B cell (primary cell): ENCODE results near the gene CCBE1. TPM values are rescaled to one million over a fixed set of nuclear protein-coding genes. Genes with fewer than 3 reads are reported as not detected.

ENCODE experiments used
- ATAC-seq: fragments of 200-7000 bp; cut with Tn5 transposase; one replicate; pipeline ENCODE4 v1.10.0; 2021; ENCODE audit warnings: low read depth, mild to moderate bottlenecking, moderate number of reproducible peaks, moderate library complexity
- CTCF ChIA-PET: fragments of 350-600 bp; sonication (Branson Sonifier 250); formaldehyde crosslinking; loops from one replicate; lab custom pipeline; 2021; ENCODE audit warnings: antibody characterized with exemption, inconsistent platforms; lab: Charles Lee
- POLR2A ChIA-PET: fragments of 350-600 bp; sonication (Branson Sonifier 250); formaldehyde crosslinking; loops from one replicate; lab custom pipeline; 2021; ENCODE audit warnings: antibody characterized with exemption; lab: Charles Lee
- DNase-seq: peaks from one replicate; pipeline ENCODE4 v3.0.0; 2013
- H2AFZ ChIP-seq: 2 replicates; pipeline ENCODE4 v1.6.1; 2012; ENCODE audit warnings: mild to moderate bottlenecking, low read depth, low read length; ENCODE audit not compliant: insufficient read depth, poor library complexity, severe bottlenecking
- H3K27ac ChIP-seq, 2 donors: 1 replicate in 1 of 2; 2 replicates in 1 of 2; pipeline ENCODE4 v1.5.1; 2012 to 2013; ENCODE audit warnings: low read length in 2 of 2, mild to moderate bottlenecking in 2 of 2, moderate library complexity in 1 of 2
- H3K27me3 ChIP-seq, 4 experiments: fragments of 200-600 bp in 1 of 4; sonication (generic) in 1 of 4; replicated peaks in 1 of 4; 1 replicate in 2 of 4; 2 replicates in 2 of 4; pipeline versions ENCODE4 v1.6.1 to v1.7.0; 2013 to 2016; ENCODE audit warnings: low read length in 3 of 4, mild to moderate bottlenecking in 2 of 4, mixed read lengths in 1 of 4, moderate library complexity in 1 of 4; ENCODE audit not compliant: insufficient read depth in 4 of 4, control insufficient read depth in 3 of 4; ENCODE audit errors: control extremely low read depth in 1 of 4
- H3K36me3 ChIP-seq, 2 experiments: replicated peaks in 1 of 2; 1 replicate in 1 of 2; 2 replicates in 1 of 2; pipeline versions ENCODE4 v1.6.1 to v1.7.1; 2013; ENCODE audit warnings: low read length in 1 of 2; ENCODE audit not compliant: insufficient read depth in 2 of 2, control insufficient read depth in 1 of 2; ENCODE audit errors: control extremely low read depth in 1 of 2, extremely low read depth in 1 of 2
- H3K4me1 ChIP-seq, 2 donors: fragments of 200-600 bp in 1 of 2; sonication (generic) in 1 of 2; 1 replicate in 1 of 2; 2 replicates in 1 of 2; pipeline versions ENCODE4 v1.5.1 to v1.6.1; 2013 to 2017; ENCODE audit warnings: low read length in 2 of 2; ENCODE audit not compliant: control insufficient read depth in 2 of 2, insufficient read depth in 2 of 2
- H3K4me2 ChIP-seq: replicated peaks from 2 replicates; pipeline ENCODE3; 2012; ENCODE audit warnings: mild to moderate bottlenecking, low read depth, low read length; ENCODE audit not compliant: poor library complexity, severe bottlenecking
- H3K4me3 ChIP-seq, 5 experiments: fragments of 200-600 bp in 1 of 5; sonication (generic) in 1 of 5; 1 replicate in 3 of 5; 2 replicates in 2 of 5; pipeline versions ENCODE4 v1.5.1 to v1.7.0; 2011 to 2016; ENCODE audit warnings: low read length in 4 of 5, mild to moderate bottlenecking in 4 of 5, low read depth in 2 of 5, control low read depth in 1 of 5, moderate library complexity in 1 of 5; ENCODE audit not compliant: insufficient read depth in 1 of 5; ENCODE audit errors: control extremely low read depth in 1 of 5, extremely low read depth in 1 of 5
- H3K79me2 ChIP-seq: fragments of 200-600 bp; sonication (generic); one replicate; pipeline ENCODE4 v1.6.0; 2016; ENCODE audit warnings: low read length; ENCODE audit not compliant: control insufficient read depth, insufficient read depth
- H3K9ac ChIP-seq: fragments of 200-600 bp; sonication (generic); 2 replicates; pipeline ENCODE4 v1.6.1; 2017; ENCODE audit warnings: mild to moderate bottlenecking, low read length, moderate library complexity
- H3K9me3 ChIP-seq, 3 donors: one replicate each; pipeline versions ENCODE4 v1.6.1 to v1.7.1; 2013; ENCODE audit warnings: low read length in 2 of 3; ENCODE audit not compliant: control insufficient read depth in 2 of 3, insufficient read depth in 1 of 3; ENCODE audit errors: control extremely low read depth in 1 of 3
- H4K20me1 ChIP-seq: 2 replicates; pipeline ENCODE4 v1.6.0; 2012; ENCODE audit warnings: mild to moderate bottlenecking, low read length; ENCODE audit not compliant: insufficient read depth, control insufficient read depth, poor library complexity, severe bottlenecking
- H3K27ac Mint-ChIP-seq: one replicate; pipeline ENCODE4 v1.8.0; 2021; ENCODE audit warnings: mixed read lengths
- H3K27me3 Mint-ChIP-seq: one replicate; pipeline ENCODE4 v1.8.0; 2021; ENCODE audit warnings: mixed read lengths
- H3K4me1 Mint-ChIP-seq: one replicate; pipeline ENCODE4 v1.8.0; 2021; ENCODE audit warnings: mixed read lengths
- H3K4me3 Mint-ChIP-seq: one replicate; pipeline ENCODE4 v1.8.0; 2021; ENCODE audit warnings: mixed read lengths
- H3K9me3 Mint-ChIP-seq: one replicate; pipeline ENCODE4 v1.8.0; 2022; ENCODE audit warnings: mixed read lengths; ENCODE audit not compliant: insufficient read depth
- EZH2 ChIP-seq: IDR thresholded peaks from 2 replicates; pipeline ENCODE4 v1.6.1; 2012; ENCODE audit warnings: borderline replicate concordance, low read depth, mild to moderate bottlenecking, moderate library complexity, low read length; ENCODE audit not compliant: insufficient read depth, poor library complexity, severe bottlenecking
- WGBS: methylation state at CpG from one replicate; pipeline ENCODE4 v1.1.5; 2013; ENCODE audit warnings: missing lambda C conversion rate; ENCODE audit not compliant: insufficient coverage; 5-methylcytosine and 5-hydroxymethylcytosine counted together
- intact Hi-C: fragments of 100-400 bp; cut with micrococcal nuclease; formaldehyde crosslinking; loops from one replicate; pipeline ENCODE4 v1.10.0; 2022
- polyA plus RNA-seq: library from polyadenylated mRNA; depleted of rRNA; stranded (reverse); fragments of >200 nt; gene quantifications from 2 replicates; pipeline ENCODE4 v1.2.3, GENCODE V29; 2012
- total RNA-seq, 2 donors: library from RNA; stranded (reverse); fragments of 120-200 nt in 1 of 2; gene quantifications; 1 replicate in 1 of 2; 2 replicates in 1 of 2; pipeline versions ENCODE4 v1.2.3 to v1.2.4, GENCODE V29; 2013 to 2022
- TF ChIP-seq, protein P1 (sequence below): fragments of 200-600 bp; IDR thresholded peaks from one replicate; pipeline ENCODE4 v1.8.0; 2022; ENCODE audit warnings: antibody characterized with exemption, mild to moderate bottlenecking

Gene CCBE1
- total and polyA plus RNA-seq, 2 donors (not counting 1 experiment from before 2014, with no cell fraction given): not detected

DNA sequence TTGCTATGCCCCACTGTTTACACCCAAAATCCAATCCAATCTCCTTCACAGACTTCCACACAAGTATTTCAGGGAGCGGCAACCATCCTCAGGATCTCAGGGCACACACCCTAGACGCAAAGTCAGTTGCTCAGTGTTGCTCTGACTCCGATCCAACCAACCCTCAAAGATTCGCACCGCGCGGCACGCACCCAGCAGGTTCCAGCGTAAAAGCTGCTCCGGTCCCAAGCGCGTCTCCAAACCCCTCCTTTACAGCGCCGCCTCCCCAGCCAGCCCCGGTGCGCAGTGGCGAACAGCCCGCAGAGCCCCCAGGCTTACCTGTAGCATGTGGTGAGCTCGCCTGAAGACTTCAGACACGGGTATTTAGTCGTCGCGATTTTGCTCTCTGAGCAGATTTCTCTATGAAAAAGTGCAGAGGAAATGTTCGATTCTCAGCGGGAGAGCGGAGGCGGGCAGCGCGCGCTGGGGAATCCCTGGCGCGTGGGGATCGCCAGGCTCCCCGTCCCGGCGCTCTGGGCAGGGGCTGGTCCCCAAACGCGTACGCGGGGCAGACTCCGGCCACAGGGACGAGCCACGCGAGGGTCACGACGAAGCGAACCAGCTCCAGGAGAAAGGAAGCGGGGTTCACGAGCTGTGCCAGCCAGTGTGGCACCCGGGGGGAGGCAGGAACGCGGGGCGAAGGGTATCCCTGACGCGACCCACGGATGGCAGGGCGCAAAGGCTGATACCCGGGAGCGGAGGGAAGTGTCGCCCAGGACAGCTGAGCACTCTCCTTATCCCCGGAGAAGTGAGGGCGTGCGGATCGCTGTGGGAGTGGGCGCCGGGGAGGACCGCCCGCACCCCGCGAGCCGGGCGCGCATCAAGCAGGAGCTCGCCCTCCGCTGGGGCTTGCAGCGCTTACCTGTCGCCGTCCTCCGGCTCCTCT lies 650 bp downstream of the CCBE1 start:
- no peak for DNase-seq
- H3K27ac Mint-ChIP-seq: no peak overlapping the region
- 4% methylated on average over 79 of the region's 79 CpGs for WGBS
- Histone ChIP-seq H4K20me1 (no peaks in the 10 kb centered on the region), H2AFZ (no peak overlapping the region), H3K9me3 (peaks cover 0 to 6% (median 0%) of the 10 kb centered on the region in 3 donors), H3K27me3 (peaks cover 0 to 40% (median 22%) of the 10 kb centered on the region in 4 experiments), H3K4me2 (peak overlapping the region; percentile 35), H3K9ac (no peak overlapping the region), H3K4me1 (peaks cover 8 to 14% of the 10 kb centered on the region in 2 donors), H3K79me2 (no peaks in the 10 kb centered on the region), H3K4me3 (no peak overlapping the region), H3K36me3 (no peaks in the 10 kb centered on the region), H3K27ac (no peak overlapping the region)
- peaks cover 54% of the 10 kb centered on the region for H3K27me3 Mint-ChIP-seq
- H3K4me1 Mint-ChIP-seq: peaks cover 12% of the 10 kb centered on the region
- ChIA-PET CTCF (no interaction called here), POLR2A (no interaction called here)
- no peaks in the 10 kb centered on the region for H3K9me3 Mint-ChIP-seq
- intact Hi-C loops: no loop called here
- ATAC-seq: no peak
- TF ChIP-seq EZH2: no peak
- no peak overlapping the region for H3K4me3 Mint-ChIP-seq

DNA sequence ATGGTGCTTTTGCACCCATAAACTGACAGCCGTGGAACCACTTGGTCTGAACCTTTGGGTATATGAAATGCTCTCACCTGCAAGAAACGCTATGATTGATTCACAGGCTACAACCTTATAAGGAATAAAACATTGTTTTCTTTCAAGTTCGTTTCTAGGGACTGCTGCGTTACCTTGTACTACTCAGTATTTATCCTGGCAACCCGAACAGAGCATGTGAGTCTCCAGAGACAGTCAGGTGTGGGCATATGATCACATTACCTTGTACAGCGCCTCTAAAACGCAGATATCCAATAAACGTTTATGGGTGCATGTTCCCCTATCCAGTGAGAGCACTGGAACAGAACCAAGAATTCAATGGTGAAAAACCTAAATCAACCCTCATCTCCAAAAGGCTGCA lies 1.7 kb downstream of the CCBE1 start:
- peaks cover 0 to 47% (median 25%) of the 10 kb centered on the region in 4 experiments for H3K27me3 ChIP-seq
- intact Hi-C loops: no loop called here

More for the DNA sequence above, 1.7 kb downstream of the CCBE1 start:
- no peak overlapping the region for H3K4me3 Mint-ChIP-seq
- DNase-seq: no peak
- CTCF ChIA-PET: no interaction called here
- TF ChIP-seq, protein P1, sequence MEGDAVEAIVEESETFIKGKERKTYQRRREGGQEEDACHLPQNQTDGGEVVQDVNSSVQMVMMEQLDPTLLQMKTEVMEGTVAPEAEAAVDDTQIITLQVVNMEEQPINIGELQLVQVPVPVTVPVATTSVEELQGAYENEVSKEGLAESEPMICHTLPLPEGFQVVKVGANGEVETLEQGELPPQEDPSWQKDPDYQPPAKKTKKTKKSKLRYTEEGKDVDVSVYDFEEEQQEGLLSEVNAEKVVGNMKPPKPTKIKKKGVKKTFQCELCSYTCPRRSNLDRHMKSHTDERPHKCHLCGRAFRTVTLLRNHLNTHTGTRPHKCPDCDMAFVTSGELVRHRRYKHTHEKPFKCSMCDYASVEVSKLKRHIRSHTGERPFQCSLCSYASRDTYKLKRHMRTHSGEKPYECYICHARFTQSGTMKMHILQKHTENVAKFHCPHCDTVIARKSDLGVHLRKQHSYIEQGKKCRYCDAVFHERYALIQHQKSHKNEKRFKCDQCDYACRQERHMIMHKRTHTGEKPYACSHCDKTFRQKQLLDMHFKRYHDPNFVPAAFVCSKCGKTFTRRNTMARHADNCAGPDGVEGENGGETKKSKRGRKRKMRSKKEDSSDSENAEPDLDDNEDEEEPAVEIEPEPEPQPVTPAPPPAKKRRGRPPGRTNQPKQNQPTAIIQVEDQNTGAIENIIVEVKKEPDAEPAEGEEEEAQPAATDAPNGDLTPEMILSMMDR: no peak
- no peak for TF ChIP-seq EZH2
- no peak overlapping the region for H3K27ac Mint-ChIP-seq
- Histone ChIP-seq H3K9me3 (peaks cover 0 to 6% (median 0%) of the 10 kb centered on the region in 3 donors), H3K36me3 (no peaks in the 10 kb centered on the region), H3K4me2 (no peak overlapping the region), H4K20me1 (no peaks in the 10 kb centered on the region), H3K27ac (no peak overlapping the region), H3K9ac (no peak overlapping the region), H3K79me2 (no peaks in the 10 kb centered on the region), H3K4me3 (no peak overlapping the region), H3K4me1 (peaks cover 8 to 14% of the 10 kb centered on the region in 2 donors), H2AFZ (no peak overlapping the region)
- POLR2A ChIA-PET: no interaction called here
- H3K9me3 Mint-ChIP-seq: no peaks in the 10 kb centered on the region
- no peak for ATAC-seq
- peaks cover 51% of the 10 kb centered on the region for H3K27me3 Mint-ChIP-seq
- WGBS: 78% methylated on average over 8 of the region's 8 CpGs
- peaks cover 12% of the 10 kb centered on the region for H3K4me1 Mint-ChIP-seq
